Thoracic aorta (tissue), 2 donors: ENCODE data around the gene CBFA2T3. TPM values are rescaled to one million over a fixed set of nuclear protein-coding genes. Genes with fewer than 3 reads are reported as not detected.
"Not testable (repeated sequence)": the region's sequence is repeated elsewhere in the genome, so short reads cannot be mapped to it uniquely, and the experiment has no call there.

ENCODE experiments used
- ATAC-seq: fragments of 150-250 bp; one replicate; pipeline ENCODE4 v1.8.0; 2017; ENCODE audit warnings: low read depth; ENCODE audit not compliant: insufficient number of reproducible peaks, low FRiP score
- DNase-seq: peaks from one replicate; pipeline ENCODE4 v3.0.0-alpha.2; 2020; ENCODE audit warnings: low spot score
- H3K27ac ChIP-seq, 2 donors: fragments of 200-600 bp; sonication (generic); 1 replicate in 1 of 2; 2 replicates in 1 of 2; pipeline ENCODE4 v1.5.1; 2016; ENCODE audit warnings: mild to moderate bottlenecking in 2 of 2, moderate library complexity in 2 of 2
- H3K27me3 ChIP-seq: fragments of 200-600 bp; sonication (generic); replicated peaks from 2 replicates; pipeline ENCODE4 v1.6.0; 2016; ENCODE audit warnings: mild to moderate bottlenecking; ENCODE audit not compliant: insufficient read depth
- H3K36me3 ChIP-seq: fragments of 200-600 bp; sonication (generic); one replicate; pipeline ENCODE4 v1.5.1; 2016
- H3K4me1 ChIP-seq, 2 donors: fragments of 200-600 bp; sonication (generic); 1 replicate in 1 of 2; 2 replicates in 1 of 2; pipeline versions ENCODE4 v1.5.1 to v1.6.0; 2016; ENCODE audit warnings: low read depth in 2 of 2, mild to moderate bottlenecking in 1 of 2; ENCODE audit not compliant: control insufficient read depth in 1 of 2
- H3K4me3 ChIP-seq: fragments of 200-600 bp; sonication (generic); 2 replicates; pipeline ENCODE4 v1.5.1; 2016; ENCODE audit warnings: mild to moderate bottlenecking
- H3K9me3 ChIP-seq: fragments of 200-600 bp; sonication (generic); 2 replicates; pipeline ENCODE4 v1.5.1; 2016
- CTCF ChIP-seq: fragments of 200-600 bp; sonication (generic); IDR thresholded peaks from one replicate; pipeline ENCODE4 v1.5.1; 2019; ENCODE audit warnings: antibody characterized with exemption
- total RNA-seq, 2 donors: library from RNA; depleted of rRNA; stranded (reverse); fragments of >200 nt; gene quantifications; one replicate each; pipeline versions ENCODE4 v1.1.0 to v1.2.3, GENCODE V29; 2016

Gene CBFA2T3
- total RNA-seq, 2 donors from 2014 or later = 3.9 to 6.6 TPM

GRCh38 chr16:89010210-89010925 lies 33.4 kb upstream of the CBFA2T3 start:
- DNase-seq = no peak
- Histone ChIP-seq H3K4me3 (no peak overlapping the region), H3K36me3 (no peaks in the 10 kb centered on the region), H3K27ac (no peak overlapping the region), H3K27me3 (no peaks in the 10 kb centered on the region), H3K4me1 (no peaks in the 10 kb centered on the region), H3K9me3 (no peaks in the 10 kb centered on the region)
- TF ChIP-seq CTCF = no peak
- no peak for ATAC-seq

- Histone ChIP-seq H3K4me1 (no peaks in the 10 kb centered on the region), H3K9me3 (no peaks in the 10 kb centered on the region), H3K36me3 (no peaks in the 10 kb centered on the region), H3K4me3 (no peak overlapping the region), H3K27ac (no peak overlapping the region), H3K27me3 (no peaks in the 10 kb centered on the region)
- TF ChIP-seq CTCF = no peak
- no peak for DNase-seq
- ATAC-seq = no peak
These were observed 32.6 kb upstream of the CBFA2T3 start for GRCh38 chr16:89009343-89010209.

- not testable (repeated sequence) for H3K9me3 ChIP-seq, H3K27me3 ChIP-seq, ATAC-seq, H3K27ac ChIP-seq, H3K4me1 ChIP-seq, DNase-seq, H3K36me3 ChIP-seq, H3K4me3 ChIP-seq
These were observed 31.8 kb upstream of the CBFA2T3 start for GRCh38 chr16:89008796-89009195.

GRCh38 chr16:89007371-89008249 lies 30.6 kb upstream of the CBFA2T3 start:
- no peak overlapping the region for H3K27ac ChIP-seq
- no peaks in the 10 kb centered on the region for H3K4me1 ChIP-seq
- ATAC-seq (no peak), DNase-seq (no peak)
- no peak for TF ChIP-seq CTCF
- no peak overlapping the region for H3K4me3 ChIP-seq
- H3K36me3 ChIP-seq = no peaks in the 10 kb centered on the region
- H3K27me3 ChIP-seq = no peaks in the 10 kb centered on the region
- H3K9me3 ChIP-seq = no peaks in the 10 kb centered on the region

- no peaks in the 10 kb centered on the region for H3K36me3 ChIP-seq
- H3K27me3 ChIP-seq = no peaks in the 10 kb centered on the region
- H3K27ac ChIP-seq = no peak overlapping the region
- no peak for TF ChIP-seq CTCF
- ATAC-seq (no peak), DNase-seq (no peak)
- no peaks in the 10 kb centered on the region for H3K4me1 ChIP-seq
- H3K9me3 ChIP-seq = no peaks in the 10 kb centered on the region
- H3K4me3 ChIP-seq = no peak overlapping the region
These were observed 29.2 kb upstream of the CBFA2T3 start for GRCh38 chr16:89006036-89006752.
